Activated CD4-positive, alpha-beta T cell treated with anti-CD3 and anti-CD28 coated beads for 24 hours (primary cell): ENCODE measurements around the gene EMP1.
A peak's percentile ranks its signal among the peaks of the same experiment; 100 is the strongest.

Experiments used
- DNase-seq, 2 donors: peaks; one replicate each; pipeline ENCODE4 v3.0.0-alpha.2; 2020; ENCODE audit warnings: low read depth in 2 of 2

The EMP1 gene

GRCh38 chr12:13173012-13173932 is 23.3 kb upstream of the EMP1 start:
- DNase-seq, result peak in 1 of 2 donors; percentile 11

- no peak for DNase-seq
Measured at GRCh38 chr12:13175499-13175898, 21.0 kb upstream of the EMP1 start.

GRCh38 chr12:13176256-13176655 is 20.3 kb upstream of the EMP1 start:
- DNase-seq, result no peak

- DNase-seq, result no peak
Measured at GRCh38 chr12:13177373-13177772, 19.2 kb upstream of the EMP1 start.

GRCh38 chr12:13177906-13178305 is 18.6 kb upstream of the EMP1 start:
- no peak for DNase-seq

- no peak for DNase-seq
Measured at GRCh38 chr12:13178568-13179210, 17.8 kb upstream of the EMP1 start.

GRCh38 chr12:13179211-13180074 is 17.1 kb upstream of the EMP1 start:
- peak; percentile 27 to 47 for DNase-seq

GRCh38 chr12:13181375-13182070 is 15.0 kb upstream of the EMP1 start:
- no peak for DNase-seq

GRCh38 chr12:13182881-13183280 is 13.6 kb upstream of the EMP1 start:
- DNase-seq, result no peak

- no peak for DNase-seq
Measured at GRCh38 chr12:13183620-13184019, 12.9 kb upstream of the EMP1 start.

- no peak for DNase-seq
Measured at GRCh38 chr12:13186302-13186701, 10.2 kb upstream of the EMP1 start.

- DNase-seq, result no peak
Measured at GRCh38 chr12:13187399-13187798, 9.1 kb upstream of the EMP1 start.

GRCh38 chr12:13189264-13189663 is 7.3 kb upstream of the EMP1 start:
- DNase-seq, result no peak

- no peak for DNase-seq
Measured at GRCh38 chr12:13190275-13190674, 6.3 kb upstream of the EMP1 start.

- DNase-seq, result no peak
Measured at GRCh38 chr12:13192719-13193118, 3.8 kb upstream of the EMP1 start.

GRCh38 chr12:13193505-13194231 is 2.9 kb upstream of the EMP1 start:
- DNase-seq, result no peak

GRCh38 chr12:13194401-13195110 is 2.0 kb upstream of the EMP1 start:
- DNase-seq, result no peak

GRCh38 chr12:13195250-13195649 is 1.3 kb upstream of the EMP1 start:
- no peak for DNase-seq

GRCh38 chr12:13195785-13196129 is 769 bp upstream of the EMP1 start:
- DNase-seq, result no peak

- DNase-seq, result no peak
Measured at GRCh38 chr12:13197032-13197431, 506 bp downstream of the EMP1 start.
